Activated CD4-positive, alpha-beta T cell treated with anti-CD3 and anti-CD28 coated beads for 1 hour (primary cell): ENCODE results near the gene PEX10.

ENCODE experiments used
- DNase-seq: peaks from one replicate; pipeline ENCODE4 v3.0.0-alpha.2; 2020

Gene PEX10

GRCh38 chr1:2418791-2419320, 6.5 kb upstream of the PEX10 start:
- no peak for DNase-seq

GRCh38 chr1:2417833-2418225, 5.5 kb upstream of the PEX10 start:
- DNase-seq, result no peak

- DNase-seq, result no peak
Measured at GRCh38 chr1:2417083-2417832, 4.9 kb upstream of the PEX10 start.

- no peak for DNase-seq
Measured at GRCh38 chr1:2416403-2416802, 4.0 kb upstream of the PEX10 start.

GRCh38 chr1:2415801-2416208, 3.4 kb upstream of the PEX10 start:
- peak; percentile 25 for DNase-seq

GRCh38 chr1:2415337-2415736, 3.0 kb upstream of the PEX10 start:
- no peak for DNase-seq

GRCh38 chr1:2414297-2414958, 2.1 kb upstream of the PEX10 start:
- DNase-seq, result peak; percentile 75

- DNase-seq, result no peak
Measured at GRCh38 chr1:2413495-2414296, 1.3 kb upstream of the PEX10 start.

GRCh38 chr1:2412773-2413494, 570 bp upstream of the PEX10 start:
- no peak for DNase-seq

- DNase-seq, result no peak
Measured at GRCh38 chr1:2411801-2412394, 466 bp downstream of the PEX10 start.

GRCh38 chr1:2409745-2410144, 2.6 kb downstream of the PEX10 start:
- no peak for DNase-seq

- no peak for DNase-seq
Measured at GRCh38 chr1:2408859-2409276, 3.5 kb downstream of the PEX10 start.

- DNase-seq, result no peak
Measured at GRCh38 chr1:2408456-2408855, 3.9 kb downstream of the PEX10 start.

GRCh38 chr1:2407991-2408275, 4.4 kb downstream of the PEX10 start:
- DNase-seq, result no peak

GRCh38 chr1:2407166-2407990, 5.0 kb downstream of the PEX10 start:
- no peak for DNase-seq

GRCh38 chr1:2406451-2407041, 5.8 kb downstream of the PEX10 start:
- no peak for DNase-seq

- no peak for DNase-seq
Measured at GRCh38 chr1:2405588-2406295, 6.6 kb downstream of the PEX10 start.

- no peak for DNase-seq
Measured at GRCh38 chr1:2404890-2405511, 7.4 kb downstream of the PEX10 start.

GRCh38 chr1:2404142-2404889, 8.0 kb downstream of the PEX10 start:
- DNase-seq, result no peak
